DOHH2 (cell line): Measurements from ENCODE around the gene TPCN2.

ENCODE experiments used
- H3F3A ChIP-seq: fragments of 200-600 bp; sonication (generic), shearing (Covaris generic); 2 replicates; pipeline ENCODE4 v1.6.0; 2016; ENCODE audit warnings: antibody characterized with exemption, mild to moderate bottlenecking; ENCODE audit not compliant: control insufficient read depth, insufficient read depth
- H3K27ac ChIP-seq: fragments of 200-600 bp; sonication (generic); 2 replicates; pipeline ENCODE4 v1.5.1; 2014; ENCODE audit warnings: low read depth, mild to moderate bottlenecking, low read length, moderate library complexity
- H3K27me3 ChIP-seq: fragments of 200-600 bp; sonication (generic); 2 replicates; pipeline ENCODE4 v1.6.1; 2014; ENCODE audit warnings: mild to moderate bottlenecking, low read length, mixed read lengths; ENCODE audit not compliant: control insufficient read depth
- H3K36me3 ChIP-seq: fragments of 200-600 bp; sonication (generic); 2 replicates; pipeline ENCODE4 v1.6.1; 2014; ENCODE audit warnings: mild to moderate bottlenecking, low read length, moderate library complexity, mixed read lengths; ENCODE audit not compliant: control insufficient read depth
- H3K4me1 ChIP-seq: fragments of 200-600 bp; sonication (generic); 2 replicates; pipeline ENCODE4 v1.6.1; 2014; ENCODE audit warnings: mild to moderate bottlenecking, low read length, mixed read lengths; ENCODE audit not compliant: control insufficient read depth
- H3K4me2 ChIP-seq: fragments of 200-600 bp; sonication (generic); 2 replicates; pipeline ENCODE4 v1.6.0; 2014; ENCODE audit warnings: mild to moderate bottlenecking, low read length, moderate library complexity
- H3K4me3 ChIP-seq: fragments of 200-600 bp; sonication (generic); 2 replicates; pipeline ENCODE4 v1.5.1; 2014; ENCODE audit warnings: mild to moderate bottlenecking, low read length, mixed read lengths
- H3K79me2 ChIP-seq: fragments of 200-600 bp; sonication (generic); 2 replicates; pipeline ENCODE4 v1.6.1; 2014; ENCODE audit warnings: mild to moderate bottlenecking, low read length, mixed read lengths; ENCODE audit not compliant: control insufficient read depth
- H3K9me2 ChIP-seq: fragments of 200-600 bp; sonication (generic); replicated peaks from 2 replicates; pipeline ENCODE4 v1.6.1; 2014; ENCODE audit warnings: mild to moderate bottlenecking, low read length, mixed read lengths; ENCODE audit not compliant: control insufficient read depth
- H3K9me3 ChIP-seq: fragments of 200-600 bp; sonication (generic); 2 replicates; pipeline ENCODE4 v1.6.1; 2014; ENCODE audit warnings: antibody characterized with exemption, low read length, mixed read lengths; ENCODE audit not compliant: control insufficient read depth, insufficient read depth
- H4K20me1 ChIP-seq: fragments of 200-600 bp; sonication (generic); 2 replicates; pipeline ENCODE4 v1.6.0; 2014; ENCODE audit warnings: low read depth, mild to moderate bottlenecking, antibody characterized with exemption, low read length, moderate library complexity; ENCODE audit not compliant: control insufficient read depth, insufficient read depth
- EZH2phosphoT487 ChIP-seq: fragments of 200-600 bp; sonication (generic); IDR thresholded peaks from 2 replicates; pipeline ENCODE4 v1.6.1; 2017; ENCODE audit warnings: borderline replicate concordance, mild to moderate bottlenecking, antibody characterized with exemption, low read length, moderate library complexity, mixed read lengths
- TF ChIP-seq, protein P1 (sequence below): fragments of 200-600 bp; sonication (generic); IDR thresholded peaks from one replicate; pipeline ENCODE4 v1.5.1; 2014; ENCODE audit warnings: antibody characterized with exemption, mild to moderate bottlenecking, low read depth, low read length; ENCODE audit not compliant: poor library complexity, severe bottlenecking

The TPCN2 gene

GRCh38 chr11:69086152-69087132 is 37.7 kb downstream of the TPCN2 start:
- H3K36me3 ChIP-seq: peaks cover 15% of the 10 kb centered on the region; the same call in 1 of the 2 replicates
- H3K4me3 ChIP-seq: no peak overlapping the region
- no peaks in the 10 kb centered on the region for H3F3A ChIP-seq
- no peak for TF ChIP-seq EZH2phosphoT487
- no peaks in the 10 kb centered on the region for H3K9me3 ChIP-seq
- no peaks in the 10 kb centered on the region for H3K79me2 ChIP-seq
- no peaks in the 10 kb centered on the region for H3K27me3 ChIP-seq
- no peaks in the 10 kb centered on the region for H3K9me2 ChIP-seq
- no peak overlapping the region for H3K27ac ChIP-seq
- H3K4me1 ChIP-seq: peaks cover 4% of the 10 kb centered on the region; the same call in 1 of the 2 replicates
- H4K20me1 ChIP-seq: peaks cover 10% of the 10 kb centered on the region; the same call in 1 of the 2 replicates
- no peak overlapping the region for H3K4me2 ChIP-seq

GRCh38 chr11:69087133-69087524 is 38.4 kb downstream of the TPCN2 start:
- no peak overlapping the region for H3K27ac ChIP-seq
- no peak overlapping the region for H3K4me2 ChIP-seq
- no peaks in the 10 kb centered on the region for H3K79me2 ChIP-seq
- H3K9me3 ChIP-seq: no peaks in the 10 kb centered on the region
- TF ChIP-seq EZH2phosphoT487: no peak
- TF ChIP-seq, protein P1, sequence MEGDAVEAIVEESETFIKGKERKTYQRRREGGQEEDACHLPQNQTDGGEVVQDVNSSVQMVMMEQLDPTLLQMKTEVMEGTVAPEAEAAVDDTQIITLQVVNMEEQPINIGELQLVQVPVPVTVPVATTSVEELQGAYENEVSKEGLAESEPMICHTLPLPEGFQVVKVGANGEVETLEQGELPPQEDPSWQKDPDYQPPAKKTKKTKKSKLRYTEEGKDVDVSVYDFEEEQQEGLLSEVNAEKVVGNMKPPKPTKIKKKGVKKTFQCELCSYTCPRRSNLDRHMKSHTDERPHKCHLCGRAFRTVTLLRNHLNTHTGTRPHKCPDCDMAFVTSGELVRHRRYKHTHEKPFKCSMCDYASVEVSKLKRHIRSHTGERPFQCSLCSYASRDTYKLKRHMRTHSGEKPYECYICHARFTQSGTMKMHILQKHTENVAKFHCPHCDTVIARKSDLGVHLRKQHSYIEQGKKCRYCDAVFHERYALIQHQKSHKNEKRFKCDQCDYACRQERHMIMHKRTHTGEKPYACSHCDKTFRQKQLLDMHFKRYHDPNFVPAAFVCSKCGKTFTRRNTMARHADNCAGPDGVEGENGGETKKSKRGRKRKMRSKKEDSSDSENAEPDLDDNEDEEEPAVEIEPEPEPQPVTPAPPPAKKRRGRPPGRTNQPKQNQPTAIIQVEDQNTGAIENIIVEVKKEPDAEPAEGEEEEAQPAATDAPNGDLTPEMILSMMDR: no peak
- peaks cover 4% of the 10 kb centered on the region; the same call in 1 of the 2 replicates for H3K4me1 ChIP-seq
- peaks cover 10% of the 10 kb centered on the region; the same call in 1 of the 2 replicates for H4K20me1 ChIP-seq
- no peaks in the 10 kb centered on the region for H3K9me2 ChIP-seq
- H3K36me3 ChIP-seq: peaks cover 14% of the 10 kb centered on the region; the same call in 1 of the 2 replicates
- no peak overlapping the region for H3K4me3 ChIP-seq
- no peaks in the 10 kb centered on the region for H3F3A ChIP-seq
- H3K27me3 ChIP-seq: no peaks in the 10 kb centered on the region

DNA sequence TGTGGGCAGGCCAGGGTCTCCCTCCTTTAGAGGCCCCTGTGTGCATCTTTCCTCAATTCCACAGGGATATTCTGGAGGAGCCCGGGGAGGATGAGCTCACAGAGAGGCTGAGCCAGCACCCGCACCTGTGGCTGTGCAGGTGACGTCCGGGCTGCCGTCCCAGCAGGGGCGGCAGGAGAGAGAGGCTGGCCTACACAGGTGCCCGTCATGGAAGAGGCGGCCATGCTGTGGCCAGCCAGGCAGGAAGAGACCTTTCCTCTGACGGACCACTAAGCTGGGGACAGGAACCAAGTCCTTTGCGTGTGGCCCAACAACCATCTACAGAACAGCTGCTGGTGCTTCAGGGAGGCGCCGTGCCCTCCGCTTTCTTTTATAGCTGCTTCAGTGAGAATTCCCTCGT is 39.1 kb downstream of the TPCN2 start:
- H4K20me1 ChIP-seq: peaks cover 10% of the 10 kb centered on the region; the same call in 1 of the 2 replicates

More for the DNA sequence above, 39.1 kb downstream of the TPCN2 start:
- H3K4me1 ChIP-seq: peaks cover 4% of the 10 kb centered on the region; the same call in 1 of the 2 replicates
- no peaks in the 10 kb centered on the region for H3K27me3 ChIP-seq
- H3K4me3 ChIP-seq: no peak overlapping the region
- TF ChIP-seq EZH2phosphoT487: no peak
- TF ChIP-seq, protein P1: no peak
- no peaks in the 10 kb centered on the region for H3K79me2 ChIP-seq
- H3K4me2 ChIP-seq: no peak overlapping the region
- no peaks in the 10 kb centered on the region for H3K9me3 ChIP-seq
- H3K36me3 ChIP-seq: peaks cover 13% of the 10 kb centered on the region; the same call in 1 of the 2 replicates
- H3K9me2 ChIP-seq: no peaks in the 10 kb centered on the region
- H3K27ac ChIP-seq: no peak overlapping the region
- no peaks in the 10 kb centered on the region for H3F3A ChIP-seq
